ENCODE data around the gene SLX4.

- TF ChIP-seq, protein P1, sequence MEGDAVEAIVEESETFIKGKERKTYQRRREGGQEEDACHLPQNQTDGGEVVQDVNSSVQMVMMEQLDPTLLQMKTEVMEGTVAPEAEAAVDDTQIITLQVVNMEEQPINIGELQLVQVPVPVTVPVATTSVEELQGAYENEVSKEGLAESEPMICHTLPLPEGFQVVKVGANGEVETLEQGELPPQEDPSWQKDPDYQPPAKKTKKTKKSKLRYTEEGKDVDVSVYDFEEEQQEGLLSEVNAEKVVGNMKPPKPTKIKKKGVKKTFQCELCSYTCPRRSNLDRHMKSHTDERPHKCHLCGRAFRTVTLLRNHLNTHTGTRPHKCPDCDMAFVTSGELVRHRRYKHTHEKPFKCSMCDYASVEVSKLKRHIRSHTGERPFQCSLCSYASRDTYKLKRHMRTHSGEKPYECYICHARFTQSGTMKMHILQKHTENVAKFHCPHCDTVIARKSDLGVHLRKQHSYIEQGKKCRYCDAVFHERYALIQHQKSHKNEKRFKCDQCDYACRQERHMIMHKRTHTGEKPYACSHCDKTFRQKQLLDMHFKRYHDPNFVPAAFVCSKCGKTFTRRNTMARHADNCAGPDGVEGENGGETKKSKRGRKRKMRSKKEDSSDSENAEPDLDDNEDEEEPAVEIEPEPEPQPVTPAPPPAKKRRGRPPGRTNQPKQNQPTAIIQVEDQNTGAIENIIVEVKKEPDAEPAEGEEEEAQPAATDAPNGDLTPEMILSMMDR (IDR thresholded peaks at IDR 0.05; ENCODE audit: extremely low read depth in 1 of 2, insufficient read depth in 1 of 2, low read depth in 1 of 2, low read length in 2 of 2), result no peak
- TF ChIP-seq FOS (IDR thresholded peaks at IDR 0.05; ENCODE audit: borderline replicate concordance, insufficient read depth, low read length) (no peak), POLR2A (IDR thresholded peaks at IDR 0.05; ENCODE audit: low read depth, low read length) (no peak), POLR2AphosphoS5 (IDR thresholded peaks at IDR 0.05; ENCODE audit: insufficient read depth, low read depth, low read length) (no peak)
Observed at GRCh38 chr16:3601614-3602319, 9.6 kb downstream of the SLX4 start.
